SK-N-SH (cell line): ENCODE measurements around the gene ZNF24.

Experiments
- CTCF ChIP-seq: fragments of 200-600 bp; sonication (generic); IDR thresholded peaks from 2 replicates; pipeline ENCODE4 v1.6.1; 2017; ENCODE audit warnings: antibody characterized with exemption, mild to moderate bottlenecking, moderate library complexity
- EZH2phosphoT487 ChIP-seq: fragments of 200-600 bp; sonication (generic); IDR thresholded peaks from 2 replicates; pipeline ENCODE4 v1.6.1; 2017; ENCODE audit warnings: low read depth, mixed run types, mild to moderate bottlenecking, antibody characterized with exemption, moderate library complexity, borderline replicate concordance

GRCh38 chr18:35377875-35378573 lies 33.8 kb upstream of the ZNF24 start:
- TF ChIP-seq CTCF (no peak), EZH2phosphoT487 (no peak)
